Aorta (tissue), 5 donors: ENCODE results near the gene C3orf33. TPM values are rescaled to one million over a fixed set of nuclear protein-coding genes. Genes with fewer than 3 reads are reported as not detected.
A peak's percentile ranks its signal among the peaks of the same experiment; 100 is the strongest.
"Not testable (repeated sequence)": the region's sequence is repeated elsewhere in the genome, so short reads cannot be mapped to it uniquely, and the experiment has no call there.

Source experiments
- ATAC-seq: fragments of 200-7000 bp; cut with Tn5 transposase; one replicate; pipeline ENCODE4 v1.9.1; 2022; ENCODE audit warnings: moderate library complexity; ENCODE audit not compliant: low FRiP score
- DNase-seq, 2 donors: peaks; one replicate each; pipeline ENCODE4 v3.0.0-alpha.2; 2020
- H3K27ac ChIP-seq, 2 donors: one replicate each; pipeline ENCODE4 v1.5.1; 2013; ENCODE audit warnings: low read length in 2 of 2, mild to moderate bottlenecking in 2 of 2, moderate library complexity in 2 of 2, control low read depth in 1 of 2, inconsistent platforms in 1 of 2, low read depth in 1 of 2
- H3K27me3 ChIP-seq, 2 donors: one replicate each; pipeline ENCODE4 v1.6.1; 2013; ENCODE audit warnings: control low read depth in 1 of 2, low read length in 1 of 2, mild to moderate bottlenecking in 1 of 2, moderate library complexity in 1 of 2; ENCODE audit not compliant: insufficient read depth in 2 of 2, control insufficient read depth in 1 of 2
- H3K36me3 ChIP-seq, 2 donors: one replicate each; pipeline ENCODE4 v1.6.1; 2013; ENCODE audit warnings: control low read depth in 1 of 2, low read length in 1 of 2, mild to moderate bottlenecking in 1 of 2; ENCODE audit not compliant: insufficient read depth in 2 of 2, control insufficient read depth in 1 of 2
- H3K4me1 ChIP-seq, 2 donors: one replicate each; pipeline ENCODE4 v1.6.1; 2013; ENCODE audit warnings: low read length in 2 of 2, control low read depth in 1 of 2, mild to moderate bottlenecking in 1 of 2, moderate library complexity in 1 of 2; ENCODE audit not compliant: insufficient read depth in 2 of 2, control insufficient read depth in 1 of 2
- H3K4me3 ChIP-seq, 2 donors: one replicate each; pipeline ENCODE4 v1.5.1; 2013; ENCODE audit warnings: low read length in 2 of 2, control low read depth in 1 of 2, mild to moderate bottlenecking in 1 of 2
- H3K9me3 ChIP-seq: one replicate; pipeline ENCODE4 v1.6.1; 2013; ENCODE audit warnings: mild to moderate bottlenecking, low read length; ENCODE audit not compliant: control insufficient read depth
- WGBS, 2 donors: extraction: QIAGEN DNeasy Blood & Tissue Kit; methylation state at CpG; one replicate each; pipeline ENCODE4 v1.1.7; 2013; 5-methylcytosine and 5-hydroxymethylcytosine counted together
- intact Hi-C, 2 donors: fragments of 100-400 bp; cut with DNase I; formaldehyde crosslinking; loops; one replicate each; pipeline versions ENCODE4 v1.14.2 to v1.15.0; 2022
- long read RNA-seq, 2 donors: library from polyadenylated mRNA; unstranded; transcript quantifications; one replicate each; pipeline ENCODE4 v2.0.0, GENCODE V29; 2020 to 2021
- polyA plus RNA-seq, 2 donors: library from polyadenylated mRNA; stranded (reverse); fragments of 200-250 nt; gene quantifications; one replicate each; pipeline ENCODE4 v1.2.3, GENCODE V29; 2013
- total RNA-seq, 2 donors: library from RNA; stranded (reverse); fragmentation: NEBNext Ultra II Directional; extraction: Animal tissue kit (Norgen Biotek cat#: 25700); gene quantifications; one replicate each; pipeline ENCODE4 v1.2.1, GENCODE V29; 2021
- donor health status: healthy with polysubstance abuse.
- donor health status: Bipolar disorder and iron deficiency.
- donor health status: DM: no; HTN: no; CAD: no.
- donor health status: DM: no; HTN: no; CAD: no.
- donor health status: DM: yes; HTN: yes; CAD: no.

C3orf33 gene, protein sequence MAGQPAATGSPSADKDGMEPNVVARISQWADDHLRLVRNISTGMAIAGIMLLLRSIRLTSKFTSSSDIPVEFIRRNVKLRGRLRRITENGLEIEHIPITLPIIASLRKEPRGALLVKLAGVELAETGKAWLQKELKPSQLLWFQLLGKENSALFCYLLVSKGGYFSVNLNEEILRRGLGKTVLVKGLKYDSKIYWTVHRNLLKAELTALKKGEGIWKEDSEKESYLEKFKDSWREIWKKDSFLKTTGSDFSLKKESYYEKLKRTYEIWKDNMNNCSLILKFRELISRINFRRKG
- 1 to 10 TPM; 1.9 to 2.2 TPM for total RNA-seq
- polyA plus RNA-seq, result 1 to 10 TPM in 1 of 2 donors, under 1 TPM in 1; 0.50 to 5.2 TPM
- long read RNA-seq, donor 1, transcript C3orf33-201 (5 exons, 1,884 nt), result major isoform, 12 of 15 reads
- long read RNA-seq, donor 1, partial matches to known transcripts, result 0 of 15 reads
- long read RNA-seq, donor 1, other reads (novel, unspliced or antisense), result 1 of 15 reads
- long read RNA-seq, donor 2, partial matches to known transcripts, result 0 of 4 reads
- long read RNA-seq, donor 2, other reads (novel, unspliced or antisense), result 1 of 4 reads

- intact Hi-C loops, result loop anchor here (10.0 kb wide), 2 partner anchors 49 to 69 kb away; partner anchors contain the start of genes GMPS (in 1 of the 2) and SLC33A1 (in 1 of the 2)
- H3K4me3 ChIP-seq, result peak within 1 kb of the TSS; percentile 44 to 75
- 1% methylated on average over 61 of the region's 61 CpGs for WGBS, 2 donors
Measured at GRCh38 chr3:155805802-155806618, at the start of gene C3orf33. Gene C3orf33, minus strand, starts transcription at chr3:155806278. Its CDS starts 26 bp downstream, at chr3:155806252.

GRCh38 chr3:155854141-155854940 is 48.3 kb upstream of the C3orf33 start, which contains the start of gene SLC33A1:
Gene SLC33A1, minus strand, starts transcription at chr3:155854427. Its CDS starts 430 bp downstream, at chr3:155853997.
- ATAC-seq (peak; percentile 100), DNase-seq (peak; percentile 100)
- Histone ChIP-seq H3K27me3 (no peaks in the 10 kb centered on the region), H3K36me3 (no peaks in the 10 kb centered on the region), H3K27ac (peak within 1 kb of the TSS; percentile 52 to 87), H3K4me1 (peaks cover 0 to 18% of the 10 kb centered on the region in 2 donors), H3K9me3 (no peaks in the 10 kb centered on the region), H3K4me3 (peak within 1 kb of the TSS; percentile 72 to 76)
- intact Hi-C loops, result loop anchor here (1.0 to 10.0 kb wide), 4 partner anchors 14 to 1230 kb away; partner anchors contain the start of genes C3orf33 (in 1 of the 2) and GMPS (in 1 of the 2)
- 0% methylated on average over 49 to 50 of the region's 50 CpGs for WGBS, 2 donors

More at GRCh38 chr3:155805802-155806618, at the start of gene C3orf33:
- Histone ChIP-seq H3K9me3 (no peaks in the 10 kb centered on the region), H3K36me3 (no peaks in the 10 kb centered on the region), H3K27ac (peak within 1 kb of the TSS in 1 of 2 donors; percentile 43), H3K27me3 (no peaks in the 10 kb centered on the region), H3K4me1 (no peaks in the 10 kb centered on the region)
- ATAC-seq (peak; percentile 96), DNase-seq (peak; percentile 73 to 90)

GRCh38 chr3:155853214-155854140 is 47.4 kb upstream of the C3orf33 start:
- DNase-seq (peak; percentile 62 to 80), ATAC-seq (no peak)
- intact Hi-C loops, result loop anchor here (1.0 to 10.0 kb wide), 4 partner anchors 15 to 1231 kb away; partner anchors contain the start of genes C3orf33 (in 1 of the 2) and GMPS (in 1 of the 2)

DNA sequence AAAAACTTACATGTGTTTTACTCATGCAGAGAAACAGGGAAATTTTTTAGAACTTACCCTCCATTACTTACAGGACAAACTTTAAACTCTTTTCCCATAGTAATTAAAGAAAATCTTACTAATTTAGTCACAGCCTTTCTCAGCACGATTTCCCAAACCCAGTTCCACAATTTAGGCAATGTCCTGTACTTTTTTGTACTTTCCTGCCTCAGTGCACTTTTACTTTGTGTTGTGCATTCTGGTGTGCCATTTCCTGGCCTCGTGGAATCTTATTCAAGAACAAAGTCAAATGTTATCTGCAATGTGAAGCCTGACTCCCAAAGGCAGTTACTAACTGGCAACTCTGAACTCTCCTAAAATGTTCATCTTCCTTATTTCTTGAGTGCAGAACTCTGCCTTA is 46.3 kb upstream of the C3orf33 start:
- no peak for ATAC-seq
- H3K27ac ChIP-seq, result no peak overlapping the region
- peaks cover 0 to 18% of the 10 kb centered on the region in 2 donors for H3K4me1 ChIP-seq
- intact Hi-C loops, result loop anchor here (10.0 kb wide), 2 partner anchors 48 to 1232 kb away; partner anchors contain the start of gene C3orf33 (in 1 of the 2)
- peak overlapping the region; percentile 72 to 76 for H3K4me3 ChIP-seq
- H3K9me3 ChIP-seq, result no peaks in the 10 kb centered on the region
- 17 to 27% methylated on average over 2 of the region's 2 CpGs for WGBS, 2 donors
- DNase-seq, result no peak
- peaks cover 0 to 2% of the 10 kb centered on the region in 2 donors for H3K36me3 ChIP-seq
- no peaks in the 10 kb centered on the region for H3K27me3 ChIP-seq

More at GRCh38 chr3:155853214-155854140, 47.4 kb upstream of the C3orf33 start:
- Histone ChIP-seq H3K4me1 (peaks cover 0 to 18% of the 10 kb centered on the region in 2 donors), H3K27ac (peak overlapping the region; percentile 10 to 72), H3K27me3 (no peaks in the 10 kb centered on the region), H3K4me3 (peak overlapping the region; percentile 72 to 76), H3K9me3 (no peaks in the 10 kb centered on the region), H3K36me3 (no peaks in the 10 kb centered on the region)
- WGBS, 2 donors, result 0 to 1% methylated on average over 45 of the region's 45 CpGs

- H3K27ac ChIP-seq, H3K27me3 ChIP-seq, ATAC-seq, DNase-seq, intact Hi-C loops, H3K36me3 ChIP-seq, H3K9me3 ChIP-seq, H3K4me3 ChIP-seq: not testable (repeated sequence)
- WGBS, 2 donors, result 67 to 84% methylated on average over 3 of the region's 3 CpGs
- H3K4me1 ChIP-seq, result peaks cover 0 to 18% of the 10 kb centered on the region in 2 donors
Measured at GRCh38 chr3:155849404-155849803, 43.3 kb upstream of the C3orf33 start.

DNA sequence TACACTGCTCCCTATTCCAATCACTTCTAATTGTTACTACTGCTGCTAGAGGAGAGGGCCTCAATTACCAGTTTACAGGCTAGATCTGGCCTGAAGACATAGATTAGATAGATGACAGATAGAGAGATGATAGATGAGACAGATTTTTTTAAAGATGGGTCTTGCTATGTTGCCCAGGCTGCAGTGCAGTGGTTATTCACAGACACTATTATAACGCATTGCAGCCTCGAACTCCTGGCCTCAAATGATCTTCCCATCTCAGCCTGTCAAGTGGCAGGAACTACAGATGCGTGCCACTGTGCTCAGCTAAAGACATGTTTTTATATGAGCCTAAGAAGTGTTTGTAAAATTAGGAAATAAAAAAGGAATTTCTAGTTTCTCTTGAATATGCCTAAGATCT is 41.9 kb upstream of the C3orf33 start:
- no peak for ATAC-seq
- Histone ChIP-seq H3K27me3 (no peaks in the 10 kb centered on the region), H3K4me3 (no peak overlapping the region), H3K9me3 (no peaks in the 10 kb centered on the region), H3K27ac (no peak overlapping the region), H3K4me1 (peaks cover 0 to 18% of the 10 kb centered on the region in 2 donors), H3K36me3 (peaks cover 0 to 2% of the 10 kb centered on the region in 2 donors)
- DNase-seq, result no peak
- intact Hi-C loops, result no loop called here
- WGBS, 2 donors, result 95 to 99% methylated on average over 3 of the region's 3 CpGs

GRCh38 chr3:155846119-155846518 is 40.0 kb upstream of the C3orf33 start:
- no peak for ATAC-seq
- Histone ChIP-seq H3K9me3 (no peaks in the 10 kb centered on the region), H3K4me3 (no peak overlapping the region), H3K36me3 (peaks cover 0 to 2% of the 10 kb centered on the region in 2 donors), H3K4me1 (peaks cover 0 to 5% of the 10 kb centered on the region in 2 donors), H3K27ac (no peak overlapping the region), H3K27me3 (no peaks in the 10 kb centered on the region)
- no peak for DNase-seq
- 43 to 49% methylated on average over 3 of the region's 3 CpGs for WGBS, 2 donors
- intact Hi-C loops, result no loop called here
